Measurements from ENCODE around the gene CLEC17A. TPM values are rescaled to one million over a fixed set of nuclear protein-coding genes. Genes with fewer than 3 reads are reported as not detected.

Gene CLEC17A, protein sequence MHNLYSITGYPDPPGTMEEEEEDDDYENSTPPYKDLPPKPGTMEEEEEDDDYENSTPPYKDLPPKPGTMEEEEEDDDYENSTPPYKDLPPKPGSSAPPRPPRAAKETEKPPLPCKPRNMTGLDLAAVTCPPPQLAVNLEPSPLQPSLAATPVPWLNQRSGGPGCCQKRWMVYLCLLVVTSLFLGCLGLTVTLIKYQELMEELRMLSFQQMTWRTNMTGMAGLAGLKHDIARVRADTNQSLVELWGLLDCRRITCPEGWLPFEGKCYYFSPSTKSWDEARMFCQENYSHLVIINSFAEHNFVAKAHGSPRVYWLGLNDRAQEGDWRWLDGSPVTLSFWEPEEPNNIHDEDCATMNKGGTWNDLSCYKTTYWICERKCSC
- total RNA-seq: not detected in 2 replicates

DNA sequence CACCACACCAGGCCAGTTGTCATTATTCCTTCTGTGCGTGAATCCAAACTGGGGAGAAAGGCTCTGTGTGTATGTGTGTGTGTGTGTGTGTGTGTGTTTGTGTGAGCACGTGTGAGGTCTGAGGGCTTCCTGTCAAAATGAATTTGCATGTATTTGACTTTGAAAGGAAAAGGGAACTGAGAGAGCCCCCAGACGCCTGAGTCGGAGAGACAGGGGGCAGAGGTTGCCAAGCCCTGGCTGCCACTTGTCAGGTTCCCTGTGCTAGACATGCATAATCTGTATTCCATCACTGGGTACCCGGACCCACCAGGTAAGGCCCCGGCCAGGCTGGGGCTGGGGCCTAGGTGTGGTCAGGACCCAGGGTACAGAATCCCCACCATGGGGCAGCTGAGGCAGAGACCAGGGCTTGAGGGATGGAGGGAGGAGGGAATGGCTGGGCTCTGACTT lies at the start of gene CLEC17A:
CLEC17A (plus strand) TSS at position 191 of the 447 bp plus-strand sequence; CDS start at position 268, 77 bp downstream.

GRCh38 chr19:14571695-14572490 lies 11.0 kb upstream of the CLEC17A start, which contains the start of gene NDUFB7:
TSS of gene NDUFB7 (minus strand) at chr19:14572066. CDS start at chr19:14572000, 66 bp downstream.

Other genes starting within 250 kb of the CLEC17A start
- 5.8 and 6.0 TPM in 2 replicates for gene ADGRE5, start 201.6 kb upstream of the CLEC17A start, total RNA-seq
- 62.0 and 63.0 TPM in 2 replicates for gene DDX39A, start 163.7 kb upstream of the CLEC17A start, total RNA-seq
- 238 and 246 TPM in 2 replicates for gene PKN1, start 149.8 kb upstream of the CLEC17A start, total RNA-seq
- 0.17 and 0.33 TPM in 2 replicates for gene PTGER1, start 107.7 kb upstream of the CLEC17A start, total RNA-seq
- 95.7 and 122 TPM in 2 replicates for gene GIPC1, start 87.0 kb upstream of the CLEC17A start, total RNA-seq
- gene DNAJB1, start 64.7 kb upstream of the CLEC17A start, total RNA-seq: 27.3 and 33.6 TPM in 2 replicates
- gene TECR, start 53.5 kb upstream of the CLEC17A start, total RNA-seq: 19.5 and 22.4 TPM in 2 replicates
- 229 and 298 TPM in 2 replicates for gene NDUFB7, start 11.0 kb upstream of the CLEC17A start, total RNA-seq
- not detected in 2 replicates for gene ADGRE3, start 91.8 kb downstream of the CLEC17A start, total RNA-seq
- 6.0 and 12.7 TPM in 2 replicates for gene ZNF333, start 107.0 kb downstream of the CLEC17A start, total RNA-seq
- gene ADGRE2, start 195.5 kb downstream of the CLEC17A start, total RNA-seq: under 0.01 and 0.11 TPM in 2 replicates